Measurements from ENCODE around the gene MARCOL. TPM values are rescaled to one million over a fixed set of nuclear protein-coding genes. Genes with fewer than 3 reads are reported as not detected.

Gene MARCOL
- polyA plus RNA-seq, 1 of the 3 experiments (the other 2 are of a cell fraction): not detected

DNA sequence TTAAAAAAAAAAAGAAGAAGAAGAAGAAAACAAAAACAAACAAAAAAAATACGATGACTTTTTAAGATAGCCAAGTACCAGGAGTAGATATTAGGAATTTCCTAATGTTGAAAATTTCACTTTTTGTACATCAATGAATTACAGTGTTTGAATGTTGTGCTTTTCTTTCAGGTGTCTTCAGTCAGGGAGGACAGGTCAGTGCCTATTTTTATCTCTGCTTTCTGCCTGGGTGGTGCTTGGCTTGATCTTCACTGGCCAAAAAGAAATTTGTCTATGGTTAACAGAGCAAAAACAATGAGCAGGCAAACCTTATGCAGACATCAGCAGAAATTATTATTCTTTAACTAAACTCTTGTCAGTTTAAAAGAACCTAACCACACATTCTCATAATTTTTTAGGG, 32.5 kb upstream of the MARCOL start:
- Histone ChIP-seq H3K27me3 (ENCODE audit: insufficient read depth) (no peaks in the 10 kb centered on the region), H3K9me3 (no peaks in the 10 kb centered on the region), H3K79me2 (ENCODE audit: insufficient read depth) (no peaks in the 10 kb centered on the region), H3K36me3 (replicated peaks in 1 of 2; ENCODE audit: control insufficient read depth in 1 of 2, insufficient read depth in 2 of 2, low read length in 1 of 2) (no peaks in the 10 kb centered on the region), H4K20me1 (ENCODE audit: insufficient read depth) (no peaks in the 10 kb centered on the region), H3K9ac (no peak overlapping the region), H3K4me2 (no peak overlapping the region), H3F3A (replicated peaks; ENCODE audit: insufficient read depth) (no peaks in the 10 kb centered on the region), H3K27ac (ENCODE audit: low read depth in 2 of 2, low read length in 1 of 2) (no peak overlapping the region), H2AFZ (ENCODE audit: low read depth) (no peak overlapping the region), H3K4me1 (ENCODE audit: control insufficient read depth in 1 of 2, insufficient read depth in 2 of 2, low read depth in 1 of 2, low read length in 1 of 2) (no peaks in the 10 kb centered on the region), H3K9me2 (no peaks in the 10 kb centered on the region), H3K4me3 (ENCODE audit: low read depth in 2 of 2, low read length in 1 of 2) (no peak overlapping the region)
- no peak for DNase-seq
- ChIA-PET POLR2A (no interaction called here), CTCF (no interaction called here)
- TF ChIP-seq NRF1 (IDR thresholded peaks at IDR 0.05; ENCODE audit: low read depth, low read length) (no peak), RXRA (IDR thresholded peaks at IDR 0.05; ENCODE audit: borderline replicate concordance, low read depth) (no peak), MXI1 (IDR thresholded peaks at IDR 0.05; ENCODE audit: low read depth, low read length) (no peak), RAD21 (IDR thresholded peaks at IDR 0.05; ENCODE audit: low read length) (no peak), CHD2 (IDR thresholded peaks at IDR 0.05; ENCODE audit: low read length, partially characterized antibody) (no peak), YY1 (IDR thresholded peaks at IDR 0.05; ENCODE audit: low read depth) (no peak), SMC3 (IDR thresholded peaks at IDR 0.05; ENCODE audit: low read depth, low read length) (no peak), JUND (IDR thresholded peaks at IDR 0.05) (no peak), GABPA (IDR thresholded peaks at IDR 0.05; ENCODE audit: low read depth) (no peak), TCF12 (IDR thresholded peaks at IDR 0.05) (no peak)
- TF ChIP-seq, protein P1, sequence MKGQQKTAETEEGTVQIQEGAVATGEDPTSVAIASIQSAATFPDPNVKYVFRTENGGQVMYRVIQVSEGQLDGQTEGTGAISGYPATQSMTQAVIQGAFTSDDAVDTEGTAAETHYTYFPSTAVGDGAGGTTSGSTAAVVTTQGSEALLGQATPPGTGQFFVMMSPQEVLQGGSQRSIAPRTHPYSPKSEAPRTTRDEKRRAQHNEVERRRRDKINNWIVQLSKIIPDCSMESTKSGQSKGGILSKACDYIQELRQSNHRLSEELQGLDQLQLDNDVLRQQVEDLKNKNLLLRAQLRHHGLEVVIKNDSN (IDR thresholded peaks at IDR 0.05; ENCODE audit: borderline replicate concordance, low read depth): no peak
- TF ChIP-seq, protein P2, sequence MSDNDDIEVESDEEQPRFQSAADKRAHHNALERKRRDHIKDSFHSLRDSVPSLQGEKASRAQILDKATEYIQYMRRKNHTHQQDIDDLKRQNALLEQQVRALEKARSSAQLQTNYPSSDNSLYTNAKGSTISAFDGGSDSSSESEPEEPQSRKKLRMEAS (IDR thresholded peaks at IDR 0.05; ENCODE audit: low read depth): no peak
- TF ChIP-seq, protein P3, sequence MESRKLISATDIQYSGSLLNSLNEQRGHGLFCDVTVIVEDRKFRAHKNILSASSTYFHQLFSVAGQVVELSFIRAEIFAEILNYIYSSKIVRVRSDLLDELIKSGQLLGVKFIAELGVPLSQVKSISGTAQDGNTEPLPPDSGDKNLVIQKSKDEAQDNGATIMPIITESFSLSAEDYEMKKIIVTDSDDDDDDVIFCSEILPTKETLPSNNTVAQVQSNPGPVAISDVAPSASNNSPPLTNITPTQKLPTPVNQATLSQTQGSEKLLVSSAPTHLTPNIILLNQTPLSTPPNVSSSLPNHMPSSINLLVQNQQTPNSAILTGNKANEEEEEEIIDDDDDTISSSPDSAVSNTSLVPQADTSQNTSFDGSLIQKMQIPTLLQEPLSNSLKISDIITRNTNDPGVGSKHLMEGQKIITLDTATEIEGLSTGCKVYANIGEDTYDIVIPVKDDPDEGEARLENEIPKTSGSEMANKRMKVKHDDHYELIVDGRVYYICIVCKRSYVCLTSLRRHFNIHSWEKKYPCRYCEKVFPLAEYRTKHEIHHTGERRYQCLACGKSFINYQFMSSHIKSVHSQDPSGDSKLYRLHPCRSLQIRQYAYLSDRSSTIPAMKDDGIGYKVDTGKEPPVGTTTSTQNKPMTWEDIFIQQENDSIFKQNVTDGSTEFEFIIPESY (IDR thresholded peaks at IDR 0.05; ENCODE audit: borderline replicate concordance, low read depth): no peak
- TF ChIP-seq, protein P4, sequence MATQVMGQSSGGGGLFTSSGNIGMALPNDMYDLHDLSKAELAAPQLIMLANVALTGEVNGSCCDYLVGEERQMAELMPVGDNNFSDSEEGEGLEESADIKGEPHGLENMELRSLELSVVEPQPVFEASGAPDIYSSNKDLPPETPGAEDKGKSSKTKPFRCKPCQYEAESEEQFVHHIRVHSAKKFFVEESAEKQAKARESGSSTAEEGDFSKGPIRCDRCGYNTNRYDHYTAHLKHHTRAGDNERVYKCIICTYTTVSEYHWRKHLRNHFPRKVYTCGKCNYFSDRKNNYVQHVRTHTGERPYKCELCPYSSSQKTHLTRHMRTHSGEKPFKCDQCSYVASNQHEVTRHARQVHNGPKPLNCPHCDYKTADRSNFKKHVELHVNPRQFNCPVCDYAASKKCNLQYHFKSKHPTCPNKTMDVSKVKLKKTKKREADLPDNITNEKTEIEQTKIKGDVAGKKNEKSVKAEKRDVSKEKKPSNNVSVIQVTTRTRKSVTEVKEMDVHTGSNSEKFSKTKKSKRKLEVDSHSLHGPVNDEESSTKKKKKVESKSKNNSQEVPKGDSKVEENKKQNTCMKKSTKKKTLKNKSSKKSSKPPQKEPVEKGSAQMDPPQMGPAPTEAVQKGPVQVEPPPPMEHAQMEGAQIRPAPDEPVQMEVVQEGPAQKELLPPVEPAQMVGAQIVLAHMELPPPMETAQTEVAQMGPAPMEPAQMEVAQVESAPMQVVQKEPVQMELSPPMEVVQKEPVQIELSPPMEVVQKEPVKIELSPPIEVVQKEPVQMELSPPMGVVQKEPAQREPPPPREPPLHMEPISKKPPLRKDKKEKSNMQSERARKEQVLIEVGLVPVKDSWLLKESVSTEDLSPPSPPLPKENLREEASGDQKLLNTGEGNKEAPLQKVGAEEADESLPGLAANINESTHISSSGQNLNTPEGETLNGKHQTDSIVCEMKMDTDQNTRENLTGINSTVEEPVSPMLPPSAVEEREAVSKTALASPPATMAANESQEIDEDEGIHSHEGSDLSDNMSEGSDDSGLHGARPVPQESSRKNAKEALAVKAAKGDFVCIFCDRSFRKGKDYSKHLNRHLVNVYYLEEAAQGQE (IDR thresholded peaks at IDR 0.05; ENCODE audit: low read depth, low read length): no peak
- WGBS (ENCODE audit: low lambda C conversion rate): 9% methylated on average over 1 of the region's 1 CpG
